Hematopoietic multipotent progenitor cell (in vitro differentiated cells): ENCODE measurements around the gene NCAM2. TPM values are rescaled to one million over a fixed set of nuclear protein-coding genes. Genes with fewer than 3 reads are reported as not detected.

ENCODE experiments used
- DNase-seq, 3 donors: peaks; one replicate each; pipeline ENCODE4 v3.0.0-alpha.2; 2011 to 2015; ENCODE audit warnings: low read depth in 2 of 3, low spot score in 2 of 3
- total RNA-seq: library from RNA; depleted of rRNA; stranded (reverse); fragments of >200 nt; gene quantifications from one replicate; pipeline ENCODE4 v1.2.3, GENCODE V29; 2012

The NCAM2 gene
- total RNA-seq, 1 donor = under 0.01 TPM

- no peak for DNase-seq
These were observed 166.9 kb downstream of the NCAM2 start for GRCh38 chr21:21165063-21165645.

GRCh38 chr21:21174676-21175075, 176.5 kb downstream of the NCAM2 start:
- DNase-seq = no peak

- DNase-seq = peak in 1 of 3 donors; percentile 7
These were observed 177.7 kb downstream of the NCAM2 start for GRCh38 chr21:21175798-21176334.

GRCh38 chr21:21177353-21177986, 179.3 kb downstream of the NCAM2 start:
- DNase-seq = no peak

GRCh38 chr21:21179619-21180298, 181.6 kb downstream of the NCAM2 start:
- DNase-seq = no peak

GRCh38 chr21:21182401-21183010, 184.3 kb downstream of the NCAM2 start:
- no peak for DNase-seq

GRCh38 chr21:21183092-21183491, 184.9 kb downstream of the NCAM2 start:
- DNase-seq = no peak

- DNase-seq = no peak
These were observed 186.7 kb downstream of the NCAM2 start for GRCh38 chr21:21184771-21185528.

- no peak for DNase-seq
These were observed 189.4 kb downstream of the NCAM2 start for GRCh38 chr21:21187579-21187978.

GRCh38 chr21:21188513-21189195, 190.4 kb downstream of the NCAM2 start:
- no peak for DNase-seq

GRCh38 chr21:21195417-21195943, 197.3 kb downstream of the NCAM2 start:
- DNase-seq = no peak

GRCh38 chr21:21196087-21196486, 197.9 kb downstream of the NCAM2 start:
- no peak for DNase-seq

GRCh38 chr21:21196848-21197247, 198.6 kb downstream of the NCAM2 start:
- no peak for DNase-seq

- no peak for DNase-seq
These were observed 201.3 kb downstream of the NCAM2 start for GRCh38 chr21:21199342-21200102.

GRCh38 chr21:21200103-21200938, 202.1 kb downstream of the NCAM2 start:
- DNase-seq = no peak

GRCh38 chr21:21200939-21201615, 202.9 kb downstream of the NCAM2 start:
- peak in 2 of 3 donors; percentile 7 to 21 for DNase-seq

- no peak for DNase-seq
These were observed 205.7 kb downstream of the NCAM2 start for GRCh38 chr21:21203822-21204339.
